ENCODE results near the gene PTPRK. TPM values are rescaled to one million over a fixed set of nuclear protein-coding genes. Genes with fewer than 3 reads are reported as not detected.

Gene PTPRK
- total RNA-seq, 2 donors from 2014 or later: 94.1 to 117 TPM

GRCh38 chr6:128156321-128157111 lies 363.9 kb downstream of the PTPRK start:
- H3K27ac ChIP-seq: no peak overlapping the region
- intact Hi-C loops (cut with DNase I): no loop called here
- TF ChIP-seq CTCF (IDR thresholded peaks at IDR 0.05): no peak
- H3K4me1 ChIP-seq: no peaks in the 10 kb centered on the region
- no peak for DNase-seq
- no peak overlapping the region for H3K9ac ChIP-seq (ENCODE audit: low read depth in 2 of 2, low read length in 2 of 2)
- H3K9me3 ChIP-seq: no peaks in the 10 kb centered on the region
- H3K27me3 ChIP-seq: no peaks in the 10 kb centered on the region
- no peak overlapping the region for H3K4me3 ChIP-seq
- no peaks in the 10 kb centered on the region for H3K36me3 ChIP-seq

GRCh38 chr6:128155826-128156225 lies 364.6 kb downstream of the PTPRK start:
- TF ChIP-seq CTCF (IDR thresholded peaks at IDR 0.05): no peak
- Histone ChIP-seq H3K9me3 (no peaks in the 10 kb centered on the region), H3K27ac (no peak overlapping the region), H3K9ac (ENCODE audit: low read depth in 2 of 2, low read length in 2 of 2) (no peak overlapping the region), H3K36me3 (no peaks in the 10 kb centered on the region), H3K4me1 (no peaks in the 10 kb centered on the region), H3K27me3 (no peaks in the 10 kb centered on the region), H3K4me3 (no peak overlapping the region)
- no peak for DNase-seq
- intact Hi-C loops (cut with DNase I): no loop called here

- no peaks in the 10 kb centered on the region for H3K9me3 ChIP-seq
- no peaks in the 10 kb centered on the region for H3K36me3 ChIP-seq
- no peak for TF ChIP-seq CTCF (IDR thresholded peaks at IDR 0.05)
- H3K4me1 ChIP-seq: no peaks in the 10 kb centered on the region
- H3K27ac ChIP-seq: no peak overlapping the region
- intact Hi-C loops (cut with DNase I): no loop called here
- H3K27me3 ChIP-seq: no peaks in the 10 kb centered on the region
- DNase-seq: no peak
- H3K4me3 ChIP-seq: no peak overlapping the region
- H3K9ac ChIP-seq (ENCODE audit: low read depth in 2 of 2, low read length in 2 of 2): no peak overlapping the region
Observed at GRCh38 chr6:128152551-128152950, 367.8 kb downstream of the PTPRK start.

- no peaks in the 10 kb centered on the region for H3K9me3 ChIP-seq
- no peak overlapping the region for H3K27ac ChIP-seq
- H3K4me1 ChIP-seq: no peaks in the 10 kb centered on the region
- no peak overlapping the region for H3K4me3 ChIP-seq
- H3K27me3 ChIP-seq: no peaks in the 10 kb centered on the region
- intact Hi-C loops (cut with DNase I): no loop called here
- no peak overlapping the region for H3K9ac ChIP-seq (ENCODE audit: low read depth in 2 of 2, low read length in 2 of 2)
- no peak for DNase-seq
- H3K36me3 ChIP-seq: no peaks in the 10 kb centered on the region
- no peak for TF ChIP-seq CTCF (IDR thresholded peaks at IDR 0.05)
Observed at GRCh38 chr6:128150376-128150775, 370.0 kb downstream of the PTPRK start.

GRCh38 chr6:128149796-128150195 lies 370.6 kb downstream of the PTPRK start:
- no peak for TF ChIP-seq CTCF (IDR thresholded peaks at IDR 0.05)
- no peaks in the 10 kb centered on the region for H3K4me1 ChIP-seq
- no peaks in the 10 kb centered on the region for H3K27me3 ChIP-seq

More at GRCh38 chr6:128149796-128150195, 370.6 kb downstream of the PTPRK start:
- intact Hi-C loops (cut with DNase I): no loop called here
- H3K4me3 ChIP-seq: no peak overlapping the region
- H3K36me3 ChIP-seq: no peaks in the 10 kb centered on the region
- no peak for DNase-seq
- H3K9me3 ChIP-seq: no peaks in the 10 kb centered on the region
- H3K27ac ChIP-seq: no peak overlapping the region
- no peak overlapping the region for H3K9ac ChIP-seq (ENCODE audit: low read depth in 2 of 2, low read length in 2 of 2)

Measured in colonic mucosa (tissue), 4 donors.